A549 (cell line): Measurements from ENCODE around the gene ATP6V0C. TPM values are rescaled to one million over a fixed set of nuclear protein-coding genes. Genes with fewer than 3 reads are reported as not detected.

Experiments used
- polyA plus RNA-seq, 4 experiments: library from polyadenylated mRNA; depleted of rRNA in 3 of 4; stranded (reverse); fragments of >200 nt; fragmentation: RNase III in 1 of 4; extraction: RNeasy Plus Mini Kit Qiagen cat#74134 plus additional on column Dnase treatment in 1 of 4; gene quantifications; 2 replicates in 3 of 4; 3 replicates in 1 of 4; pipeline ENCODE4 v1.2.3, GENCODE V29; 2011 to 2017
- small RNA-seq, 6 experiments: library from RNA; depleted of rRNA; stranded (forward); fragments of <200 nt; gene quantifications; one replicate each; pipeline ENCODE3, GENCODE V24; 2012

ATP6V0C gene
- polyA plus RNA-seq, 2 of the 4 experiments (the other 2 are of a cell fraction) = 9.4 to 153 TPM

Small RNA genes lying within 50 kb of the gene (small RNA-seq; reads per million reads assigned to genes)
- 0 reads per million in 6 experiments for gene AC093525.1
- 0 reads per million in 6 experiments for gene MIR3178
- 0.82 to 8.7 (median 4.0) reads per million in 6 experiments for gene MIR6768

Other genes with a start within 250 kb of the ATP6V0C start
- 163 and 183 TPM in 2 replicates for gene RNPS1, start 245.8 kb upstream of the ATP6V0C start, polyA plus RNA-seq (2011; rRNA removed)
- 197 to 206 TPM (median 200 TPM) in 3 replicates for gene RNPS1, start 245.8 kb upstream of the ATP6V0C start, polyA plus RNA-seq (2017; fragmentation: RNase III; extraction: RNeasy Plus Mini Kit Qiagen cat#74134 plus additional on column Dnase treatment)
- gene ABCA3, start 173.2 kb upstream of the ATP6V0C start, polyA plus RNA-seq (2011; rRNA removed) = 6.4 and 7.6 TPM in 2 replicates
- gene ABCA3, start 173.2 kb upstream of the ATP6V0C start, polyA plus RNA-seq (2017; fragmentation: RNase III; extraction: RNeasy Plus Mini Kit Qiagen cat#74134 plus additional on column Dnase treatment) = 8.6 to 10.7 TPM (median 9.9 TPM) in 3 replicates
- gene CCNF, start 84.5 kb upstream of the ATP6V0C start, polyA plus RNA-seq (2011; rRNA removed) = 6.5 and 8.0 TPM in 2 replicates
- gene CCNF, start 84.5 kb upstream of the ATP6V0C start, polyA plus RNA-seq (2017; fragmentation: RNase III; extraction: RNeasy Plus Mini Kit Qiagen cat#74134 plus additional on column Dnase treatment) = 13.4 to 15.1 TPM (median 14.4 TPM) in 3 replicates
- gene TEDC2, start 53.8 kb upstream of the ATP6V0C start, polyA plus RNA-seq (2011; rRNA removed) = 9.5 and 9.6 TPM in 2 replicates
- 20.7 to 22.6 TPM (median 22.2 TPM) in 3 replicates for gene TEDC2, start 53.8 kb upstream of the ATP6V0C start, polyA plus RNA-seq (2017; fragmentation: RNase III; extraction: RNeasy Plus Mini Kit Qiagen cat#74134 plus additional on column Dnase treatment)
- gene NTN3, start 42.7 kb upstream of the ATP6V0C start, polyA plus RNA-seq (2011; rRNA removed) = not detected in 2 replicates
- 0.04 TPM in 1 of 3 replicates, not detected in the others for gene NTN3, start 42.7 kb upstream of the ATP6V0C start, polyA plus RNA-seq (2017; fragmentation: RNase III; extraction: RNeasy Plus Mini Kit Qiagen cat#74134 plus additional on column Dnase treatment)
- 4.0 and 4.2 TPM in 2 replicates for gene TBC1D24, start 38.8 kb upstream of the ATP6V0C start, polyA plus RNA-seq (2011; rRNA removed)
- gene TBC1D24, start 38.8 kb upstream of the ATP6V0C start, polyA plus RNA-seq (2017; fragmentation: RNase III; extraction: RNeasy Plus Mini Kit Qiagen cat#74134 plus additional on column Dnase treatment) = 5.9 to 7.3 TPM (median 6.3 TPM) in 3 replicates
- 5.2 and 6.6 TPM in 2 replicates for gene AMDHD2, start 6.4 kb downstream of the ATP6V0C start, polyA plus RNA-seq (2011; rRNA removed)
- gene AMDHD2, start 6.4 kb downstream of the ATP6V0C start, polyA plus RNA-seq (2017; fragmentation: RNase III; extraction: RNeasy Plus Mini Kit Qiagen cat#74134 plus additional on column Dnase treatment) = 21.7 to 28.8 TPM (median 27.7 TPM) in 3 replicates
- not detected in 2 replicates for gene CEMP1, start 17.5 kb downstream of the ATP6V0C start, polyA plus RNA-seq (2011; rRNA removed)
- gene CEMP1, start 17.5 kb downstream of the ATP6V0C start, polyA plus RNA-seq (2017; fragmentation: RNase III; extraction: RNeasy Plus Mini Kit Qiagen cat#74134 plus additional on column Dnase treatment) = not detected in 3 replicates
- 29.7 and 38.1 TPM in 2 replicates for gene PDPK1, start 24.1 kb downstream of the ATP6V0C start, polyA plus RNA-seq (2011; rRNA removed)
- gene PDPK1, start 24.1 kb downstream of the ATP6V0C start, polyA plus RNA-seq (2017; fragmentation: RNase III; extraction: RNeasy Plus Mini Kit Qiagen cat#74134 plus additional on column Dnase treatment) = 17.3 to 17.8 TPM (median 17.7 TPM) in 3 replicates
- gene KCTD5, start 168.6 kb downstream of the ATP6V0C start, polyA plus RNA-seq (2011; rRNA removed) = 22.4 and 26.1 TPM in 2 replicates
- 22.8 to 26.3 TPM (median 22.9 TPM) in 3 replicates for gene KCTD5, start 168.6 kb downstream of the ATP6V0C start, polyA plus RNA-seq (2017; fragmentation: RNase III; extraction: RNeasy Plus Mini Kit Qiagen cat#74134 plus additional on column Dnase treatment)
- gene PRSS27, start 206.3 kb downstream of the ATP6V0C start, polyA plus RNA-seq (2011; rRNA removed) = 1.00 and 1.1 TPM in 2 replicates
- gene PRSS27, start 206.3 kb downstream of the ATP6V0C start, polyA plus RNA-seq (2017; fragmentation: RNase III; extraction: RNeasy Plus Mini Kit Qiagen cat#74134 plus additional on column Dnase treatment) = 0.62 to 1.3 TPM (median 1.2 TPM) in 3 replicates
- 167 and 231 TPM in 2 replicates for gene SRRM2, start 238.7 kb downstream of the ATP6V0C start, polyA plus RNA-seq (2011; rRNA removed)
- 473 to 527 TPM (median 512 TPM) in 3 replicates for gene SRRM2, start 238.7 kb downstream of the ATP6V0C start, polyA plus RNA-seq (2017; fragmentation: RNase III; extraction: RNeasy Plus Mini Kit Qiagen cat#74134 plus additional on column Dnase treatment)